H1 (cell line): Measurements from ENCODE around the gene RTP1. TPM values are rescaled to one million over a fixed set of nuclear protein-coding genes. Genes with fewer than 3 reads are reported as not detected.

Experiments used
- CTCF ChIA-PET: fragments of 300-600 bp; sonication (Branson Sonifier 250); formaldehyde crosslinking; loops from one replicate; lab custom pipeline; 2021; ENCODE audit not compliant: partially characterized antibody; lab: Charles Lee
- POLR2A ChIA-PET: fragments of 300-600 bp; sonication (Branson Sonifier 250); formaldehyde crosslinking; loops from one replicate; lab custom pipeline; 2021; ENCODE audit warnings: inconsistent platforms; ENCODE audit not compliant: partially characterized antibody; lab: Charles Lee
- DNase-seq, 2 experiments: peaks; one replicate each; pipeline versions ENCODE4 v3.0.0 to v3.0.0-alpha.2; 2010 to 2022; ENCODE audit warnings: low spot score in 2 of 2, low read depth in 1 of 2, mixed read lengths in 1 of 2
- FAIRE-seq: peaks from 2 replicates; lab custom pipeline; 2011; peaks lifted over from hg19 to GRCh38; lab: Jason Lieb, UNC
- H2AFZ ChIP-seq: 2 replicates; pipeline ENCODE4 v1.8.1; 2012; ENCODE audit warnings: low read length, inconsistent platforms
- H2AK5ac ChIP-seq: 2 replicates; pipeline ENCODE4 v1.6.1; 2013; ENCODE audit warnings: low read depth, low read length
- H2BK120ac ChIP-seq: replicated peaks from 2 replicates; pipeline ENCODE3; 2013; ENCODE audit warnings: low read depth, low read length, inconsistent platforms
- H2BK12ac ChIP-seq: 2 replicates; pipeline ENCODE4 v1.6.1; 2013; ENCODE audit warnings: low read depth, low read length
- H2BK15ac ChIP-seq: 2 replicates; pipeline ENCODE4 v1.6.1; 2013; ENCODE audit warnings: low read length
- H2BK20ac ChIP-seq: 2 replicates; pipeline ENCODE4 v1.6.1; 2013; ENCODE audit warnings: low read length
- H2BK5ac ChIP-seq: 2 replicates; pipeline ENCODE4 v1.6.1; 2013; ENCODE audit warnings: low read depth, low read length
- H3K14ac ChIP-seq: 2 replicates; pipeline ENCODE4 v1.6.1; 2013; ENCODE audit warnings: inconsistent platforms; ENCODE audit not compliant: insufficient read length
- H3K18ac ChIP-seq: 2 replicates; pipeline ENCODE4 v1.6.1; 2013; ENCODE audit warnings: low read length; ENCODE audit errors: extremely low read depth
- H3K23ac ChIP-seq: 2 replicates; pipeline ENCODE4 v1.6.1; 2013; ENCODE audit warnings: inconsistent platforms; ENCODE audit not compliant: insufficient read length
- H3K23me2 ChIP-seq: 2 replicates; pipeline ENCODE4 v1.6.1; 2013; ENCODE audit warnings: low read depth, low read length
- H3K27ac ChIP-seq: 2 replicates; pipeline ENCODE4 v1.6.1; 2011; ENCODE audit warnings: low read depth, low read length, inconsistent platforms
- H3K27me3 ChIP-seq, 4 experiments: replicated peaks in 1 of 4; 1 replicate in 1 of 4; 2 replicates in 3 of 4; pipeline versions ENCODE4 v1.6.1 to v1.8.1; 2011 to 2013; ENCODE audit warnings: low read length in 3 of 4, mild to moderate bottlenecking in 3 of 4, inconsistent platforms in 2 of 4, mixed read lengths in 2 of 4, moderate library complexity in 1 of 4; ENCODE audit not compliant: control insufficient read depth in 3 of 4, insufficient read depth in 3 of 4; ENCODE audit errors: extremely low read depth in 1 of 4
- H3K36me3 ChIP-seq, 4 experiments: 2 replicates each; pipeline versions ENCODE4 v1.6.1 to v1.8.1; 2011 to 2013; ENCODE audit warnings: mild to moderate bottlenecking in 4 of 4, low read length in 3 of 4, moderate library complexity in 2 of 4, control low read depth in 1 of 4, inconsistent platforms in 1 of 4; ENCODE audit not compliant: insufficient read depth in 4 of 4, control insufficient read depth in 2 of 4
- H3K4ac ChIP-seq: replicated peaks from 2 replicates; pipeline ENCODE3; 2013; ENCODE audit warnings: low read length, low read depth, mixed read lengths, inconsistent platforms; ENCODE audit not compliant: insufficient read length
- H3K4me1 ChIP-seq, 4 experiments: replicated peaks in 1 of 4; 1 replicate in 1 of 4; 2 replicates in 3 of 4; pipeline versions ENCODE4 v1.6.1 to v1.8.1; 2011 to 2013; ENCODE audit warnings: low read length in 3 of 4, inconsistent platforms in 2 of 4, mixed read lengths in 1 of 4; ENCODE audit not compliant: insufficient read depth in 4 of 4, control insufficient read depth in 3 of 4
- H3K4me2 ChIP-seq, 2 experiments: 2 replicates each; pipeline versions ENCODE4 v1.6.1 to v1.8.1; 2011 to 2013; ENCODE audit warnings: low read depth in 2 of 2, low read length in 2 of 2, control low read depth in 1 of 2, inconsistent platforms in 1 of 2, mild to moderate bottlenecking in 1 of 2; ENCODE audit not compliant: insufficient read depth in 1 of 2
- H3K4me3 ChIP-seq, 4 experiments: fragments of 200-600, 300-600 bp in 1 of 4; sonication (generic), shearing (Covaris generic), sonication (Bioruptor Twin) in 1 of 4; 2 replicates each; pipeline versions ENCODE4 v1.5.1 to v1.8.1; 2011 to 2016; ENCODE audit warnings: low read length in 4 of 4, low read depth in 3 of 4, control low read depth in 2 of 4, inconsistent platforms in 2 of 4, mild to moderate bottlenecking in 2 of 4, mixed read lengths in 1 of 4, moderate library complexity in 1 of 4; ENCODE audit not compliant: insufficient read depth in 2 of 4; ENCODE audit errors: extremely low read depth in 1 of 4
- H3K56ac ChIP-seq: replicated peaks from 2 replicates; pipeline ENCODE3; 2013; ENCODE audit warnings: low read depth, mild to moderate bottlenecking, mixed read lengths, low read length, inconsistent platforms; ENCODE audit not compliant: insufficient read length
- H3K79me1 ChIP-seq: 2 replicates; pipeline ENCODE4 v1.6.1; 2013; ENCODE audit warnings: low read depth, low read length, control low read depth
- H3K79me2 ChIP-seq, 2 experiments: 2 replicates each; pipeline versions ENCODE4 v1.6.1 to v1.8.1; 2012 to 2013; ENCODE audit warnings: low read length in 2 of 2, mild to moderate bottlenecking in 2 of 2, inconsistent platforms in 1 of 2; ENCODE audit not compliant: insufficient read depth in 2 of 2, control insufficient read depth in 1 of 2
- H3K9ac ChIP-seq, 4 experiments: replicated peaks in 1 of 4; 1 replicate in 1 of 4; 2 replicates in 3 of 4; pipeline versions ENCODE4 v1.6.1 to v1.8.1; 2011 to 2013; ENCODE audit warnings: low read depth in 3 of 4, low read length in 3 of 4, control low read depth in 2 of 4, mild to moderate bottlenecking in 2 of 4, moderate library complexity in 2 of 4, inconsistent platforms in 1 of 4; ENCODE audit errors: extremely low read depth in 1 of 4
- H3K9me3 ChIP-seq, 2 experiments: 2 replicates each; pipeline versions ENCODE4 v1.6.1 to v1.8.1; 2012 to 2013; ENCODE audit warnings: mild to moderate bottlenecking in 2 of 2, moderate library complexity in 2 of 2, control low read depth in 1 of 2, inconsistent platforms in 1 of 2, low read depth in 1 of 2, low read length in 1 of 2, mixed read lengths in 1 of 2; ENCODE audit not compliant: insufficient read depth in 2 of 2
- H4K20me1 ChIP-seq, 2 experiments: replicated peaks in 1 of 2; 2 replicates each; pipeline versions ENCODE3 to v1.8.1; 2011 to 2013; ENCODE audit warnings: inconsistent platforms in 2 of 2, low read length in 2 of 2, mild to moderate bottlenecking in 1 of 2; ENCODE audit not compliant: insufficient read depth in 2 of 2, control insufficient read depth in 1 of 2
- H4K5ac ChIP-seq: 2 replicates; pipeline ENCODE4 v1.6.1; 2013; ENCODE audit warnings: low read length, low read depth, mixed read lengths, inconsistent platforms; ENCODE audit not compliant: insufficient read length
- H4K8ac ChIP-seq: 2 replicates; pipeline ENCODE4 v1.8.0; 2013; ENCODE audit warnings: mild to moderate bottlenecking, moderate library complexity, low read length, inconsistent platforms; ENCODE audit not compliant: insufficient read depth; ENCODE audit errors: extremely low read depth
- H4K91ac ChIP-seq: replicated peaks from 2 replicates; pipeline ENCODE3; 2013; ENCODE audit warnings: low read length, mixed read lengths, inconsistent platforms; ENCODE audit not compliant: insufficient read length
- EGR1 ChIP-seq: IDR thresholded peaks from 2 replicates; pipeline ENCODE4 v1.6.1; 2011; ENCODE audit warnings: low read depth, low read length, borderline replicate concordance
- WGBS, 2 experiments: shearing (Covaris generic) in 1 of 2; methylation state at CpG; one replicate each; pipeline versions ENCODE4 v1.1.6 to v1.1.7; 2013 to 2015; ENCODE audit warnings: low lambda C conversion rate in 2 of 2, mixed read lengths in 2 of 2, inconsistent platforms in 1 of 2, low coverage in 1 of 2, missing lambda C conversion rate in 1 of 2; ENCODE audit not compliant: insufficient replicate concordance in 2 of 2, insufficient coverage in 1 of 2, insufficient read length in 1 of 2; ENCODE audit errors: extremely low coverage in 1 of 2, missing lambda C conversion rate in 1 of 2; 5-methylcytosine and 5-hydroxymethylcytosine counted together
- polyA plus RNA-seq, 7 experiments: library from polyadenylated mRNA; depleted of rRNA in 3 of 7; stranded (reverse) in 5 of 7; unstranded in 2 of 7; fragments of >200 nt in 5 of 7; fragments of 200-250 nt in 2 of 7; gene quantifications; 1 replicate in 5 of 7; 2 replicates in 1 of 7; 4 replicates in 1 of 7; pipeline versions ENCODE4 v1.2.1 to v1.2.3, GENCODE V29; 2011 to 2013; ENCODE audit warnings: missing spikeins in 2 of 7, mixed read lengths in 2 of 7
- total RNA-seq: library from RNA; stranded (reverse); fragmentation: NEBNext Ultra II Directional; extraction: Animal tissue kit (Norgen Biotek cat#: 25700); gene quantifications from 2 replicates; pipeline ENCODE4 v1.2.1, GENCODE V29; 2021

The RTP1 gene
- total and polyA plus RNA-seq, 2 of the 8 experiments (the other 6 are each of a cell fraction or from before 2014, with no cell fraction given) = 2.9 to 3.0 TPM

- no peak overlapping the region for H2AFZ ChIP-seq
- H3K36me3 ChIP-seq = no peaks in the 10 kb centered on the region
- H3K79me1 ChIP-seq = no peaks in the 10 kb centered on the region
- H3K18ac ChIP-seq = no peak overlapping the region
- no peak overlapping the region for H2AK5ac ChIP-seq
- no peak overlapping the region for H4K91ac ChIP-seq
- no peak overlapping the region for H3K4ac ChIP-seq
- no peak overlapping the region for H2BK20ac ChIP-seq
- no peak for FAIRE-seq
- 92% methylated on average over 1 of the region's 1 CpG; no CpG with 5 or more reads in 1 of the 2 experiments for WGBS, 2 experiments
- no peak overlapping the region for H3K14ac ChIP-seq
- no peak overlapping the region for H4K5ac ChIP-seq
- H3K4me2 ChIP-seq = no peak overlapping the region
- H3K9ac ChIP-seq = no peak overlapping the region
- no peak overlapping the region for H3K4me3 ChIP-seq
- H2BK5ac ChIP-seq = no peak overlapping the region
- H4K20me1 ChIP-seq = no peaks in the 10 kb centered on the region
- H3K27me3 ChIP-seq = no peaks in the 10 kb centered on the region
- H2BK12ac ChIP-seq = no peak overlapping the region; the same call in 1 of the 2 replicates
- H3K9me3 ChIP-seq = peaks cover 0 to 3% of the 10 kb centered on the region in 2 experiments; a peak in 1 of 4 replicates
- no peak overlapping the region for H2BK120ac ChIP-seq
- no peak overlapping the region for H3K23ac ChIP-seq
- no peak overlapping the region for H2BK15ac ChIP-seq
- TF ChIP-seq EGR1 = no peak
- TF ChIP-seq, all 59 proteins: peak for 0
- H3K4me1 ChIP-seq = peaks cover 3 to 14% (median 7%) of the 10 kb centered on the region in 4 experiments; a peak in 4 of 7 replicates
- no peak overlapping the region for H3K56ac ChIP-seq
- CTCF ChIA-PET = interaction anchor here (0.8 to 15.7 kb wide), 4 partner anchors 68 to 402 kb away, joined by 3 to 236 read pairs (median 4); no protein-coding TSS in a partner anchor
- no peaks in the 10 kb centered on the region for H3K23me2 ChIP-seq
- no peak overlapping the region for H3K27ac ChIP-seq
- POLR2A ChIA-PET = no interaction called here
- no peak overlapping the region for H4K8ac ChIP-seq
- no peak for DNase-seq
- no peaks in the 10 kb centered on the region for H3K79me2 ChIP-seq
Observed at GRCh38 chr3:187213616-187214015, 16.3 kb downstream of the RTP1 start.
